Hair follicle dermal papilla cell (primary cell): ENCODE results near the gene FOXG1. TPM values are rescaled to one million over a fixed set of nuclear protein-coding genes. Genes with fewer than 3 reads are reported as not detected.

Source experiments
- total RNA-seq: library from RNA; depleted of rRNA; stranded (reverse); fragments of >200 nt; gene quantifications from 2 replicates; pipeline ENCODE4 v1.2.3, GENCODE V29; 2012

FOXG1 gene
- total RNA-seq = not detected in 2 replicates

GRCh38 chr14:28766469-28766955, at the start of gene FOXG1:
Gene FOXG1, plus strand, starts transcription at chr14:28766787. Its CDS starts 493 bp downstream, at chr14:28767280.

